HepG2 (cell line): ENCODE measurements around the gene CHMP6. TPM values are rescaled to one million over a fixed set of nuclear protein-coding genes. Genes with fewer than 3 reads are reported as not detected.

ENCODE experiments used
- ATAC-seq: fragments of 200-7000 bp; cut with Tn5 transposase; 3 replicates; pipeline ENCODE4 v1.9.1; 2020; ENCODE audit warnings: mild to moderate bottlenecking, moderate library complexity
- BruUV-seq: library from RNA; stranded (reverse); fragments of 400-500 nt; replicated peaks from 2 replicates; lab custom pipeline; 2021; lab: Mats Ljungman, UMichigan
- CTCF ChIA-PET: fragments of 300-600 bp; formaldehyde crosslinking; extraction: SDS; loops from one replicate; lab custom pipeline; 2021; ENCODE audit warnings: low total read pairs, inconsistent platforms, low intra/inter-chr PET ratio; lab: Yijun Ruan, JAX
- POLR2A ChIA-PET: fragments of 350-600 bp; sonication (Branson Sonifier 250); formaldehyde crosslinking; loops from one replicate; lab custom pipeline; 2020; ENCODE audit warnings: antibody characterized with exemption, inconsistent platforms; lab: Yijun Ruan, JAX
- DNase-seq: peaks from one replicate; pipeline ENCODE4 v3.0.0-alpha.2; 2015; ENCODE audit warnings: low spot score
- FAIRE-seq: peaks from 3 replicates; lab custom pipeline; 2011; peaks lifted over from hg19 to GRCh38; lab: Jason Lieb, UNC
- H2AFZ ChIP-seq: one replicate; pipeline ENCODE4 v1.6.1; 2011; ENCODE audit warnings: low read length, inconsistent platforms
- H3K27ac ChIP-seq: fragments of 300-600 bp; 3 replicates; pipeline ENCODE4 v1.8.0; 2011; ENCODE audit warnings: mixed run types, mild to moderate bottlenecking, mixed read lengths, low read length, inconsistent platforms; ENCODE audit not compliant: insufficient read depth; ENCODE audit errors: extremely low read length
- H3K27me3 ChIP-seq, 2 experiments: fragments of 200-600 bp in 1 of 2; 2 replicates in 1 of 2; 3 replicates in 1 of 2; pipeline versions ENCODE4 v1.6.0 to v1.8.0; 2011; ENCODE audit warnings: low read length in 2 of 2, mild to moderate bottlenecking in 2 of 2, moderate library complexity in 2 of 2, inconsistent platforms in 1 of 2; ENCODE audit not compliant: insufficient read depth in 2 of 2, control insufficient read depth in 1 of 2
- H3K36me3 ChIP-seq, 2 experiments: fragments of 200-600 bp in 1 of 2; replicated peaks in 1 of 2; 2 replicates in 1 of 2; 3 replicates in 1 of 2; pipeline versions ENCODE4 v1.5.1 to v1.8.0; 2011; ENCODE audit warnings: low read length in 2 of 2, inconsistent platforms in 1 of 2; ENCODE audit not compliant: insufficient read depth in 2 of 2, control insufficient read depth in 1 of 2
- H3K4me1 ChIP-seq: 2 replicates; pipeline ENCODE4 v1.5.1; 2012; ENCODE audit warnings: low read length, inconsistent platforms; ENCODE audit not compliant: insufficient read depth
- H3K4me2 ChIP-seq: 2 replicates; pipeline ENCODE4 v1.6.0; 2011; ENCODE audit warnings: low read depth, low read length, inconsistent platforms
- H3K4me3 ChIP-seq, 3 experiments: fragments of 200-600 bp in 1 of 3; sonication (generic), shearing (Covaris generic) in 1 of 3; replicated peaks in 1 of 3; 2 replicates each; pipeline ENCODE4 v1.5.1; 2011 to 2016; ENCODE audit warnings: low read length in 3 of 3, inconsistent platforms in 2 of 3, low read depth in 2 of 3, mild to moderate bottlenecking in 2 of 3, control low read depth in 1 of 3, mixed read lengths in 1 of 3; ENCODE audit not compliant: insufficient read depth in 1 of 3
- H3K79me2 ChIP-seq: one replicate; pipeline ENCODE4 v1.6.1; 2011; ENCODE audit warnings: low read length, inconsistent platforms; ENCODE audit not compliant: insufficient read depth
- H3K9ac ChIP-seq: 2 replicates; pipeline ENCODE4 v1.6.0; 2011; ENCODE audit warnings: mild to moderate bottlenecking, low read depth, low read length, inconsistent platforms; ENCODE audit not compliant: insufficient read depth
- H3K9me3 ChIP-seq: 2 replicates; pipeline ENCODE4 v1.5.1; 2012; ENCODE audit warnings: mild to moderate bottlenecking, low read length
- H4K20me1 ChIP-seq: 2 replicates; pipeline ENCODE4 v1.6.0; 2011; ENCODE audit warnings: inconsistent platforms, mild to moderate bottlenecking, low read length, moderate library complexity; ENCODE audit not compliant: insufficient read depth
- AGO2 ChIP-seq: fragments of 200-400 bp; formaldehyde crosslinking; optimal IDR thresholded peaks from 2 replicates; pipeline ENCODE3; 2017; ENCODE audit warnings: mild to moderate bottlenecking, low read depth, low read length, moderate library complexity
- ISL2 ChIP-seq: sonication (generic); formaldehyde crosslinking; IDR thresholded peaks from 2 replicates; pipeline ENCODE4 v1.5.0; 2020; ENCODE audit warnings: missing genetic modification reagents
- NR2F1 ChIP-seq, 2 experiments: fragments of 450-650 bp in 1 of 2; formaldehyde crosslinking in 1 of 2; IDR thresholded peaks; 2 replicates each; pipeline versions ENCODE4 v1.5.0 to v1.6.1; 2016 to 2020; ENCODE audit warnings: mild to moderate bottlenecking in 1 of 2, missing compliant biosample characterization in 1 of 2, missing genetic modification reagents in 1 of 2, moderate library complexity in 1 of 2
- POLR2AphosphoS5 ChIP-seq: IDR thresholded peaks from 2 replicates; pipeline ENCODE4 v1.6.1; 2012; ENCODE audit warnings: low read depth, low read length
- RBFOX2 ChIP-seq: fragments of 200-400 bp; formaldehyde crosslinking; IDR thresholded peaks from 2 replicates; pipeline ENCODE4 v1.6.1; 2017; ENCODE audit warnings: low read depth, mild to moderate bottlenecking, low read length
- TOPORS ChIP-seq: sonication (generic); formaldehyde crosslinking; IDR thresholded peaks from 2 replicates; pipeline ENCODE4 v1.8.0; 2023; ENCODE audit warnings: mild to moderate bottlenecking, missing genetic modification reagents
- YEATS4 ChIP-seq: sonication (generic); formaldehyde crosslinking; IDR thresholded peaks from 2 replicates; pipeline ENCODE4 v1.4.0; 2020; ENCODE audit warnings: missing genetic modification reagents, borderline replicate concordance
- ZNF121 ChIP-seq: sonication (generic); formaldehyde crosslinking; IDR thresholded peaks from 2 replicates; pipeline ENCODE4 v1.5.0; 2020; ENCODE audit warnings: mild to moderate bottlenecking, missing genetic modification reagents
- ZNF20 ChIP-seq: sonication (generic); formaldehyde crosslinking; IDR thresholded peaks from 2 replicates; pipeline ENCODE4 v1.4.0; 2020; ENCODE audit warnings: mild to moderate bottlenecking, moderate library complexity, missing genetic modification reagents
- ZNF775 ChIP-seq: sonication (generic); formaldehyde crosslinking; IDR thresholded peaks from 2 replicates; pipeline ENCODE4 v1.4.0; 2020; ENCODE audit warnings: missing genetic modification reagents, mild to moderate bottlenecking, moderate library complexity, borderline replicate concordance
- ZNF850 ChIP-seq: sonication (generic); formaldehyde crosslinking; conservative IDR thresholded peaks from 2 replicates; pipeline ENCODE4 v1.9.0; 2021; ENCODE audit warnings: mild to moderate bottlenecking, missing genetic modification reagents
- WGBS: methylation state at CpG from one replicate; pipeline ENCODE4 v1.1.6; 2017; ENCODE audit warnings: low lambda C conversion rate; 5-methylcytosine and 5-hydroxymethylcytosine counted together
- in situ Hi-C: cut with HindIII; loops from 2 replicates; pipeline ENCODE4 v1.10.0; 2017; ENCODE audit warnings: low pct_unique_long_range_greater_than_20kb; ENCODE audit not compliant: extremely low pct_ligation_motif_present
- intact Hi-C: fragments of 100-400 bp; cut with micrococcal nuclease; formaldehyde crosslinking; loops from one replicate; pipeline ENCODE4 v1.10.0; 2022; ENCODE audit not compliant: unreplicated experiment
- polyA plus RNA-seq, 8 experiments: library from polyadenylated mRNA; depleted of rRNA in 3 of 8; stranded (reverse) in 7 of 8; unstranded in 1 of 8; fragments of >200 nt; fragmentation: Illumina TruSeq in 4 of 8; extraction: Trizol in 4 of 8; gene quantifications; 2 replicates each; pipeline versions ENCODE4 v1.2.1 to v1.2.3, GENCODE V29; 2011 to 2016; ENCODE audit warnings: low read depth in 4 of 8, missing spikeins in 1 of 8, mixed read lengths in 1 of 8; ENCODE audit not compliant: insufficient read depth in 1 of 8
- total RNA-seq, 5 experiments: library from RNA; depleted of rRNA; stranded (reverse); fragments of >200 nt; fragmentation: Illumina TruSeq; extraction: Trizol; gene quantifications; 2 replicates each; pipeline ENCODE4 v1.2.3, GENCODE V29; 2016; ENCODE audit warnings: low read depth in 1 of 5
- TF ChIP-seq, protein P1 (sequence below): IDR thresholded peaks from 2 replicates; pipeline ENCODE4 v1.6.1; 2016; ENCODE audit warnings: control low read depth

Gene CHMP6
- total and polyA plus RNA-seq, 2 of the 13 experiments (the other 11 are each of a cell fraction or from before 2014, with no cell fraction given), result 11.1 to 24.2 TPM

DNA sequence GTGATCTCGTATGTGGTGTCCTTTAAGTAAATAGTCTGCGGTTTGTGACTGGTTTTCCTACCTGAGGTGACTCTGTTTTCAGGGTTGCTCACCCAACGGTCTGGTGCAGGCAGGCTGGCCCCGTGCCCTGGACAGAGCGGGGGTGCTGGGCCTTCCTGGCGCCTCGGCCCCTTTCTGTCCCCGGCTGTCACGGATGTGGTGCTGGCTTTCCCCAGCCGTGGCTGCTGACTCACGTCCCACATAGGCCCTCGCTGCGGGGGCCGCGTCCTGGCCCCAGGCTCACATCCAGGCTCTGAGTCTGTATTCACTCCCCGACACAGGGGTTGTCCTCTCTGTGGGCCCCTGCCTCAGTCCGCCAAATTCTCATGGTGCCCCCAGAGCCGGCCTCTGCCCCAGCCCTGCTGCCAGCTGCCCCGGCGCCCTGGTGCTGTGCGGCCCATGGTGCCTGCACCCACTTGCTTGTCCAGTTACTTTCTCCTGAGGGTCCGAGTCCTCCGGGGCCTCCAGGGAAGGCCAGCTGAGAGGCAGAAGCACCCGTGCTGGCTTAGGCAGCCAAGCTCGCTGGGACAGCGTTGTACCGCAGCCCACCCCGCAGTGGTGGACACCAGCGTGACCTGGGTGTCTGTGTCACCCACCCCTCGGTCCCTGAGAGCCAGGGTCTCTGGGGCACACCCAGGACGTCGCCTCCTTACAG is 5.9 kb downstream of the CHMP6 start:
- intact Hi-C loops (no loop called here), in situ Hi-C loops (no loop called here)
- H3K4me1 ChIP-seq, result peaks cover 38% of the 10 kb centered on the region
- H3K27me3 ChIP-seq, result peaks cover 0 to 5% of the 10 kb centered on the region in 2 experiments; a peak in 3 of 5 replicates
- ATAC-seq (no peak), FAIRE-seq (no peak), DNase-seq (no peak)
- CTCF ChIA-PET, result no interaction called here
- 0 out of 2 replicates have a peak, but pooled peaks cover 4% of the 10 kb centered on the region for H4K20me1 ChIP-seq
- no peak overlapping the region for H3K4me3 ChIP-seq
- no peaks in the 10 kb centered on the region for H3K9me3 ChIP-seq
- H2AFZ ChIP-seq, result no peak overlapping the region
- peaks cover 30 to 47% of the 10 kb centered on the region in 2 experiments for H3K36me3 ChIP-seq
- no peaks in the 10 kb centered on the region for H3K79me2 ChIP-seq
- H3K27ac ChIP-seq, result no peak overlapping the region
- 95% methylated on average over 32 of the region's 32 CpGs for WGBS
- H3K9ac ChIP-seq, result no peak overlapping the region
- no peak for TF ChIP-seq ZNF121 (CRISPR knock-in tag)
- peak; percentile 31 for TF ChIP-seq RBFOX2
- no peak for TF ChIP-seq ISL2 (CRISPR knock-in tag)
- TF ChIP-seq POLR2AphosphoS5, result no peak
- no peak for TF ChIP-seq ZNF775 (CRISPR knock-in tag)
- TF ChIP-seq AGO2, result peak; percentile 24
- TF ChIP-seq NR2F1 (CRISPR knock-in tag; IDR thresholded peaks at IDR 0.05), result no peak
- TF ChIP-seq ZNF850 (CRISPR knock-in tag), result no peak
- no peak for TF ChIP-seq ZNF20 (CRISPR knock-in tag)
- TF ChIP-seq, protein P1, sequence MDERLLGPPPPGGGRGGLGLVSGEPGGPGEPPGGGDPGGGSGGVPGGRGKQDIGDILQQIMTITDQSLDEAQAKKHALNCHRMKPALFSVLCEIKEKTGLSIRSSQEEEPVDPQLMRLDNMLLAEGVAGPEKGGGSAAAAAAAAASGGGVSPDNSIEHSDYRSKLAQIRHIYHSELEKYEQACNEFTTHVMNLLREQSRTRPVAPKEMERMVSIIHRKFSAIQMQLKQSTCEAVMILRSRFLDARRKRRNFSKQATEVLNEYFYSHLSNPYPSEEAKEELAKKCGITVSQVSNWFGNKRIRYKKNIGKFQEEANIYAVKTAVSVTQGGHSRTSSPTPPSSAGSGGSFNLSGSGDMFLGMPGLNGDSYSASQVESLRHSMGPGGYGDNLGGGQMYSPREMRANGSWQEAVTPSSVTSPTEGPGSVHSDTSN (CRISPR knock-in tag), result no peak
- no peak for TF ChIP-seq YEATS4 (CRISPR knock-in tag)
- no peak for TF ChIP-seq TOPORS (CRISPR knock-in tag)
- H3K4me2 ChIP-seq, result no peak overlapping the region
- POLR2A ChIA-PET, result no interaction called here
- BruUV-seq, result no TSS peak
